Measurements from ENCODE around the gene ASB13. TPM values are rescaled to one million over a fixed set of nuclear protein-coding genes. Genes with fewer than 3 reads are reported as not detected.

ASB13 gene
- total RNA-seq, 1 experiment from 2014 or later: 25.9 TPM

GRCh38 chr10:5595095-5595494 is 71.3 kb downstream of the ASB13 start:
- no peaks in the 10 kb centered on the region for H3K36me3 ChIP-seq (ENCODE audit: control insufficient read depth in 1 of 2, insufficient read depth in 2 of 2, low read length in 2 of 2)
- no peak overlapping the region for H3K27ac ChIP-seq (ENCODE audit: low read depth, low read length)
- H3K4me1 ChIP-seq (ENCODE audit: control insufficient read depth in 1 of 2, insufficient read depth in 2 of 2, low read length in 2 of 2): peaks cover 5 to 30% of the 10 kb centered on the region in 2 experiments
- H3K9me2 ChIP-seq (ENCODE audit: insufficient read depth): no peaks in the 10 kb centered on the region
- no peak overlapping the region for H3K9ac ChIP-seq (ENCODE audit: low read length)
- no peaks in the 10 kb centered on the region for H3K27me3 ChIP-seq (ENCODE audit: insufficient read depth, low read length)
- RAD21 ChIA-PET (ENCODE audit: low non-redundant PET in 1 of 2, low total read pairs in 2 of 2, uncharacterized antibody in 2 of 2, unreplicated experiment in 2 of 2): interaction anchor here in 1 of 2 experiments (0.6 kb wide), 1 partner anchor 383 kb away, joined by 3 read pairs; no protein-coding TSS in a partner anchor
- ATAC-seq (no peak), DNase-seq (ENCODE audit: low read depth, low spot score) (no peak)
- no peak overlapping the region for H2AFZ ChIP-seq (ENCODE audit: low read depth, low read length, poor library complexity, severe bottlenecking)
- no peak overlapping the region for H3K4me3 ChIP-seq (replicated peaks in 1 of 2; ENCODE audit: low read depth in 1 of 2, low read length in 2 of 2)
- intact Hi-C loops (cut with micrococcal nuclease): no loop called here
- POLR2A ChIA-PET: no interaction called here
- H4K20me1 ChIP-seq (ENCODE audit: insufficient read depth): no peaks in the 10 kb centered on the region
- H3K9me3 ChIP-seq (ENCODE audit: control insufficient read depth in 1 of 2, insufficient read depth in 1 of 2, low read depth in 1 of 2, low read length in 2 of 2): no peaks in the 10 kb centered on the region
- CTCF ChIA-PET: no interaction called here
- no peak for TF ChIP-seq ATF3 (IDR thresholded peaks at IDR 0.05)
- TF ChIP-seq POLR2A (IDR thresholded peaks at IDR 0.05; ENCODE audit: borderline replicate concordance, extremely low read depth, insufficient read depth, insufficient read length): no peak
- TF ChIP-seq YY1 (IDR thresholded peaks at IDR 0.05; ENCODE audit: extremely low read depth, insufficient replicate concordance, low read depth, low read length): no peak
- TF ChIP-seq CTCF (IDR thresholded peaks at IDR 0.05 in 2 of 3, conservative IDR thresholded peaks at IDR 0.05 in 1 of 3; ENCODE audit: borderline replicate concordance in 1 of 3, insufficient read depth in 1 of 3, low read depth in 2 of 3, low read length in 2 of 3): no peak
- TF ChIP-seq JUND (IDR thresholded peaks at IDR 0.05): no peak
- no peak overlapping the region; the same call in 1 of the 2 replicates for H3K4me2 ChIP-seq (ENCODE audit: low read length)
- no peaks in the 10 kb centered on the region for H3K79me2 ChIP-seq (ENCODE audit: insufficient read depth, low read length)
- BruUV-seq (replicated peaks): no TSS peak

- Histone ChIP-seq H2AFZ (ENCODE audit: low read depth, low read length, poor library complexity, severe bottlenecking) (no peak overlapping the region), H3K36me3 (ENCODE audit: control insufficient read depth in 1 of 2, insufficient read depth in 2 of 2, low read length in 2 of 2) (no peaks in the 10 kb centered on the region), H4K20me1 (ENCODE audit: insufficient read depth) (no peaks in the 10 kb centered on the region), H3K27ac (ENCODE audit: low read depth, low read length) (no peak overlapping the region), H3K4me1 (ENCODE audit: control insufficient read depth in 1 of 2, insufficient read depth in 2 of 2, low read length in 2 of 2) (peaks cover 5 to 36% of the 10 kb centered on the region in 2 experiments), H3K4me3 (replicated peaks in 1 of 2; ENCODE audit: low read depth in 1 of 2, low read length in 2 of 2) (no peak overlapping the region), H3K9me2 (ENCODE audit: insufficient read depth) (no peaks in the 10 kb centered on the region), H3K27me3 (ENCODE audit: insufficient read depth, low read length) (no peaks in the 10 kb centered on the region), H3K9me3 (ENCODE audit: control insufficient read depth in 1 of 2, insufficient read depth in 1 of 2, low read depth in 1 of 2, low read length in 2 of 2) (no peaks in the 10 kb centered on the region), H3K79me2 (ENCODE audit: insufficient read depth, low read length) (no peaks in the 10 kb centered on the region), H3K9ac (ENCODE audit: low read length) (no peak overlapping the region), H3K4me2 (ENCODE audit: low read length) (no peak overlapping the region)
- ChIA-PET CTCF (no interaction called here), RAD21 (ENCODE audit: low non-redundant PET in 1 of 2, low total read pairs in 2 of 2, uncharacterized antibody in 2 of 2, unreplicated experiment in 2 of 2) (interaction anchor here in 1 of 2 experiments (0.6 kb wide), 1 partner anchor 383 kb away, joined by 3 read pairs; no protein-coding TSS in a partner anchor), POLR2A (no interaction called here)
- intact Hi-C loops (cut with micrococcal nuclease): no loop called here
- BruUV-seq (replicated peaks): no TSS peak
- no peak for ATAC-seq
- no peak for DNase-seq (ENCODE audit: low read depth, low spot score)
- TF ChIP-seq EGR1 (IDR thresholded peaks at IDR 0.05; ENCODE audit: low read depth) (no peak), ZNF274 (IDR thresholded peaks at IDR 0.05; ENCODE audit: low read depth, low read length) (no peak), ZBTB33 (IDR thresholded peaks at IDR 0.05; ENCODE audit: extremely low read depth, insufficient replicate concordance, low read length) (no peak), YY1 (IDR thresholded peaks at IDR 0.05; ENCODE audit: extremely low read depth, insufficient replicate concordance, low read depth, low read length) (no peak), ATF3 (IDR thresholded peaks at IDR 0.05) (no peak), CTCF (IDR thresholded peaks at IDR 0.05 in 2 of 3, conservative IDR thresholded peaks at IDR 0.05 in 1 of 3; ENCODE audit: borderline replicate concordance in 1 of 3, insufficient read depth in 1 of 3, low read depth in 2 of 3, low read length in 2 of 3) (no peak), POLR2A (IDR thresholded peaks at IDR 0.05; ENCODE audit: borderline replicate concordance, extremely low read depth, insufficient read depth, insufficient read length) (no peak), FOSL1 (IDR thresholded peaks at IDR 0.05; ENCODE audit: low read depth) (no peak)
Measured at GRCh38 chr10:5594271-5595049, 71.9 kb downstream of the ASB13 start.

Data from HCT116 (cell line).